Measurements from ENCODE around the gene HOXD11.

Gene HOXD11

GRCh38 chr2:176105730-176106580 is 1.1 kb upstream of the HOXD11 start:
- no peak for DNase-seq (ENCODE audit: low spot score)
- no peak for TF ChIP-seq CTCF (IDR thresholded peaks at IDR 0.05; ENCODE audit: extremely low read depth, missing control alignments)

GRCh38 chr2:176107731-176108181 is 676 bp downstream of the HOXD11 start:
- DNase-seq (ENCODE audit: low spot score) = no peak
- no peak for TF ChIP-seq CTCF (IDR thresholded peaks at IDR 0.05; ENCODE audit: extremely low read depth, missing control alignments)

GRCh38 chr2:176109192-176109901 is 2.3 kb downstream of the HOXD11 start:
- DNase-seq (ENCODE audit: low spot score) = no peak
- TF ChIP-seq CTCF (IDR thresholded peaks at IDR 0.05; ENCODE audit: extremely low read depth, missing control alignments) = no peak

- no peak for DNase-seq (ENCODE audit: low spot score)
- TF ChIP-seq CTCF (IDR thresholded peaks at IDR 0.05; ENCODE audit: extremely low read depth, missing control alignments) = no peak
These were observed 2.9 kb downstream of the HOXD11 start for GRCh38 chr2:176109946-176110345.

- DNase-seq (ENCODE audit: low spot score) = no peak
- no peak for TF ChIP-seq CTCF (IDR thresholded peaks at IDR 0.05; ENCODE audit: extremely low read depth, missing control alignments)
These were observed 3.6 kb downstream of the HOXD11 start for GRCh38 chr2:176110415-176111308.

GRCh38 chr2:176111309-176111663 is 4.2 kb downstream of the HOXD11 start:
- peak; percentile 63 for TF ChIP-seq CTCF (IDR thresholded peaks at IDR 0.05; ENCODE audit: extremely low read depth, missing control alignments)
- DNase-seq (ENCODE audit: low spot score) = no peak

All from GM20000 (cell line).